GM19452 (cell line): Measurements from ENCODE around the gene CFAP97D2.
"Not testable (repeated sequence)": the region's sequence is repeated elsewhere in the genome, so short reads cannot be mapped to it uniquely, and the experiment has no call there.

Source experiments
- ATAC-seq: cut with Tn5 transposase; IDR thresholded peaks from one replicate; pipeline ENCODE4 v1.9.1; 2021; ENCODE audit not compliant: unreplicated experiment

Gene CFAP97D2

DNA sequence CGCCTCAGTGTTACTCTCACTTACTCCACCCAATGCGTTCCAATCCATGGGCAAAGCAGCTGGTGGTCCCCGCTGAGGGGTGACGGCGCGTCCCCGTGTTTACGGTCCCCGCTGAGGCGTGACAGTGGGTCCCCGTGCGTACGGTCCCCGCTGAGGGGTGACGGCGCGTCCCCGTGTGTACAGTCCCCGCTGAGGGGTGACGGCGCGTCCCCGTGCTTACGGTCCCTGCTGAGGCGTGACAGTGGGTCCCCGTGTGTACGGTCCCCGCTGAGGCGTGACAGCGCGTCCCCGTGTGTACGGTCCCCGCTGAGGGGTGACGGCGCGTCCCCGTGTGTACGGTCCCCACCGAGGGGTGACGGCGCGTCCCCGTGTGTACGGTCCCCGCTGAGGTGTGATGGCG, 19.5 kb downstream of the CFAP97D2 start:
- no peak for ATAC-seq

DNA sequence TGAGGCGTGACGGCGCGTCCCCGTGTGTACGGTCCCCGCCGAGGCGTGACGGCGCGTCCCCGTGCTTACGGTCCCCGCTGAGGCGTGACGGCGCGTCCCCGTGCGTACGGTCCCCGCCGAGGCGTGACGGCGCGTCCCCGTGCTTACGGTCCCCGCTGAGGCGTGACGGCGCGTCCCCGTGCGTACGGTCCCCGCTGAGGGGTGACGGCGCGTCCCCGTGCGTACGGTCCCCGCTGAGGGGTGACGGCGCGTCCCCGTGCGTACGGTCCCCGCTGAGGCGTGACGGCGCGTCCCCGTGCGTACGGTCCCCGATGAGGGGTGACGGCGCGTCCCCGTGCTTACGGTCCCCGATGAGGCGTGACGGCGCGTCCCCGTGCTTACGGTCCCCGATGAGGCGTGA, 20.5 kb downstream of the CFAP97D2 start:
- ATAC-seq: not testable (repeated sequence)

DNA sequence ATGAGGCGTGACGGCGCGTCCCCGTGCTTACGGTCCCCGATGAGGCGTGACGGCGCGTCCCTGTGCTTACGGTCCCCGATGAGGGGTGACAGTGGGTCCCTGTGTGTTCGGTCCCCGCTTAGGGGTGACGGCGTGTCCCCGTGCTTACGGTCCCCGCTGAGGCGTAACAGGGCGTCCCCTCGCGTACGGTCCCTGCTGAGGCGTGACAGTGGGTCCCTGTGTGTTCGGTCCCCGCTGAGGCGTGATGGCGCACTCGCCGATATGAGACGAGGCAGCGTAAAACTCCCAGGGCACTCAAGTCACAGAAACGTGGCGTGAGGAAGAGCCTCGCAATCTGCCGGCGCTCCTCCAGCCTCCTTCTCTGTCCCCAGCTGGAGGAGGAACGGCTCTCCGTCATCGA, 20.9 kb downstream of the CFAP97D2 start:
- ATAC-seq: no peak

DNA sequence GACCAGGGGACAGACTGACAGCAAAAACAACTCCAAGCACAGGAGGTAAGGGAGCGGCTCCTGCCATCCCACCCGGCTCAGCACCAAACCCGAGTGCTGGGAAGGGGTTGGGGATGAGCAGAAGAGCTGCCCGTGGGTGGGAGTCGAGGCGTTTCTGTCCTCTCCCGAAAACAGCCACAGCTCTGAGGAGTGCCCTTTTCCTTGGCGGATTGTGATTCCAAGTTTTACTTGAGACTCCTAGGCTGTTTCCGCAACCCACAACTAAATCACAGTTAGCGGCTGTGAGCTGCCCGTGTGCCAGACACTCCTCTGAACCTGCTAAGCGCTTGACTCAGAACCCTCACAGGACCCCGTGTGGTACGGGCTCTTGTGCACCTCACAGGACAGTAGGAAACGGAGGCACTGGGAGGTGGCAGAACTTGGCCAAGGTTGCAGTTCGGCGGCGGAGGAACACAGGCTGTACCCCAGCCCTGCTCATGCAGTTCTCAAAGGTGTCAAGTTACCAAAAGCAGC, 21.4 kb downstream of the CFAP97D2 start:
- ATAC-seq: no peak

DNA sequence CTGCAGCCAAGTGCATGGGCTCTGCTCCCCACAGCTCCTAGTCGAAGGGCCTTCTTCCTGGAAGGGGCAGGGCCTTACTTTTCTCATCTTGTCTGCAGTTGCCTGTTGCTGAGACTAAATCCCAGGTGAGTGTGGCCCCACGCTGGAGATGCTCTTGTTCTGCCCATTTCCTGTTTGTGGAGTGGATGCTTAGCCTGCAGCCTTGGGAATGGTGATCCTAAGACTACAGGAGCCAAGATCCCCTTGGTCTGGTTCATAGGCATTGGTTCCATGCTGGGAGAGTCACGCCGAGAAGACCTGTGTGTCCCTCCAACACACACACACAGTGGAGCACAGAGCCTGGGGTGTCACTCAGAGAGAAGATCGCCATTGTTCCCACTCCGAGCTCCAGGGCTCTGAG, 23.5 kb downstream of the CFAP97D2 start:
- no peak for ATAC-seq

DNA sequence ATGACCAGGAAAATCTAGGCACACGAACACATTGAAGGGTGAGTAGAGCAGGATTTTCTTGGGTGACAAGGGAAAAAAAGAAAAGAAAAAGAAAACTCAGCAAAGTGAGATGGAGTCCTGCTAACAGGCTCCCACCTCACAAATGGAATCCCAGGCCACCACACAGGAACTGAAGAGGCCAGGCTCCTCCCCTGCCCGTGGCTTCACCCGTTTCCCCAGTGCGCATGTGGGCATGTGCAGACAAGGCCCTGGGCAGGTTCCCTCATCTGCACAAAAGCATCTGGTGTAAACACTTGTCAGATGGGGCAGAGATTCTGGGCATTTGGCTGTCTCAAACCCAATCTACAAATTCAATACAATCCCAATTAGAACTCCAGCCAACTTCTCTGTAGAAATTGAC, 24.5 kb downstream of the CFAP97D2 start:
- no peak for ATAC-seq

DNA sequence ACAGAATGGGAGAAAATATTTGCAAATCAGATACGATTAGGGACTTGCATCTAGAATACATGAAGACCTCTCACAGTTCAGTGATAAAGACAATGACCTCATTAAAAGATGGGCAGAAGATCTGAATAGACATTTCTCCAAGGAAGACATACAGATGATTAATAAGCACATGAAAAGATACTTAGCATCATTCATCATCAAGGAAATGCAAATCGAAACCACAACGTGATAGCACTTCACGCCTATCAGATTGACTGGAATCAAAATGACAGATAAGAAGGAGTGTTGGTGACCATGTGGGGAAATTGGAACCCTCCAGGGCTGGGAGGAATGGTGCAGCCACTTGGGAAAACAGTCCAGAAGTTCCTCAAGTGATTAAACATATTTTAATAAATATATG, 25.8 kb downstream of the CFAP97D2 start:
- no peak for ATAC-seq

DNA sequence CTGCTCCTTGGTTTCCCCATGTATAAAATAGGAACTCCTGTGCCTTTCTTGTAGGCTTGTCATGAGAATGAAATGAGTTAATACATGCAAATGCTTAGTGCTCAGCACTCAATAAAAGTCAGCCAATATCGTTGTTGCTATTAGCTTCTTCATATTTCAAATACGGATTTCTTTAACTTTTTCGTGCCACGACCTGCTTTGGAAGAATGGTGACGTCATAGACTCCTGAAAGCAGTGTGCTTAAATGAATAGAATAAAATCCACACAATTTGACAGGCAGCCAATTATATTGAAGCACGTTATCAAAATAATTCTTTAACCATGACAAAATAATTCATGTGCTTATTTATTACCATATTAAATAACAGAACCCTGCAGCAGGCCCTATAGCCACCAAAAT, 29.1 kb downstream of the CFAP97D2 start:
- no peak for ATAC-seq

DNA sequence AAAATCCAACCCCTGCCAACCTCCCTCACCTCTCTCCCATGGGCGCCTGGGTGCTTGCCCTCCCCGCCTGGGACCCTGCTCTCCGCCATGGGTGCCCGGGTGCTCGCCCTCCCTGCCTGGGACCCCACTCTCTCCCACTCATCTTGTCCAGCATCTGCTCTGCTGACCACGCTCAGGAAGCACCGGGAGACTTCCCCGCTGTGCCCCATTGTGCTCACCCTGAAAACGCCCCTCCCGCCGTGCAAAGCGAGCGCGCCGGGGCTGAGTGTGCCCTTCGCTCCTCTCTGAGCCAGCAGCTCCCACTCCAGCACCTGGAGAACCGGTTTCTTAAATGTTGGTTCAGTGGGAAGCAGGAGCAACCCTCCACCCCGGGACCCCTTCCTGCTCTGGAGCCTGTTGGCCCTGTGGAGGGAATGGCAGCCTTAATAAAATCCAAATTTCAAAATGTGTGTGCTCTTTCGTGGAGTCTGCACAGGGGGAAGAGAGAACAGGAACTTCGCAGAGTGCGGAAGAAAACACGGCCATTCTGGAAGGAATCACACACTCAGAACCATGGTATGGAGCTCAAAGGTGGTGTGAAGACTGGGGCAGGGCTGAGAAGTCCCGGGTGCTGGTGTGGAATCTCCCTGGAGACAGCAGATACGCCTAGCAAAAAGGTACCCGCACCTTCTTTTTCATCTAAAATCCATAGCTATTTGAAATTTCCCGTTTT, 32.5 kb downstream of the CFAP97D2 start:
- no peak for ATAC-seq

DNA sequence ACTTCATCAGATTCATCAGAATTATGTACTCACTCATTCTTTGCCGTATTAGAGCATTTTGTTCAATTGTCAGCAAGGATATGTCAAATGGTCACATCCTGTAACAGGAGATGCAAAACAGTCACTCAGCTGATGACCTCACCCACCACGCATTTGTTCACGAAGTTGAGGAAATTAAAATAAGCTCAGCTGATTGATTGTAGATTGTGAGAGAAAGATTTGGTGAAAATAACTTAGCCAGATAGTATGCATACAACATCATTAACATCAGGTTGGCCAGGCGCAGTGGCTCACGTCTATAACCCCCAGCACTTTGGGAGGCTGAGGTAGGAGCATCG, 33.1 kb downstream of the CFAP97D2 start:
- no peak for ATAC-seq

DNA sequence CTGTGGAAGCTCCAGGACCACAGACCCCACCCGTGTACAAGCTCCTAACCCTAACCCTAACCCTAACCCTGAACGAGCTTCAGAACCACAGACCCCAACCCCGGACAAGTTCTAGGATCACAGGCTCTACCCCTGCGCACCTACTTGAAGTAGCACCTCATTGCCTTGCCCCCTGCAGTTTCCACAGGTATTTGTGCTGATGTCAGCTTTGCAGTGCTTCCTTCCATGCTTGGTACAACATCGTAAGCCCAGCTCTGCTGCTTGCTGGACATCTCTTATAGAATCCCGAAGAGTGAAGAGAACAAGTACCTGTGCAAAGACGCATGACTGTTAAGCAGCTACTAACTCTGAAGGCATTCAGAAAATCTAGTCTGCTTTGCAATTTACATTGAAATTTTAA, 34.9 kb downstream of the CFAP97D2 start:
- ATAC-seq: no peak

DNA sequence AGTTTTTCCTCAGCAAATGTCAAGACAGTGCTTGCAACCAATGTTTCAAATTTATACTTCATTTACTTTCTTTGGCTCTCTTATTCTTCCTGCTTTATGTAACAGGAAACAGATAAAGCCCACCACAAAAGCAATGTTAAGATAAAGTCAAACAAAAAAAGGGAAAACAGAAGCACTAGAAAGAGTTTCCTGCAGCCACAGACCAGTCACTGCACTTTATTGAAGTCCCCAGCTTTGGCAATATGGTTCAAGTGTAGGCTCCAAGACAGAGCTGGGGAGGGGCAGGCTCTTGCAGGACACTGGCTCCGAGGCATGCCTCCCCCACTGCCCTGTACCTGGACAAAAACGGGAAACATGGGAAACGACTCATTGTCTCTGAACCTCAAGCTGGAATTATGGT, 40.3 kb downstream of the CFAP97D2 start:
- no peak for ATAC-seq

DNA sequence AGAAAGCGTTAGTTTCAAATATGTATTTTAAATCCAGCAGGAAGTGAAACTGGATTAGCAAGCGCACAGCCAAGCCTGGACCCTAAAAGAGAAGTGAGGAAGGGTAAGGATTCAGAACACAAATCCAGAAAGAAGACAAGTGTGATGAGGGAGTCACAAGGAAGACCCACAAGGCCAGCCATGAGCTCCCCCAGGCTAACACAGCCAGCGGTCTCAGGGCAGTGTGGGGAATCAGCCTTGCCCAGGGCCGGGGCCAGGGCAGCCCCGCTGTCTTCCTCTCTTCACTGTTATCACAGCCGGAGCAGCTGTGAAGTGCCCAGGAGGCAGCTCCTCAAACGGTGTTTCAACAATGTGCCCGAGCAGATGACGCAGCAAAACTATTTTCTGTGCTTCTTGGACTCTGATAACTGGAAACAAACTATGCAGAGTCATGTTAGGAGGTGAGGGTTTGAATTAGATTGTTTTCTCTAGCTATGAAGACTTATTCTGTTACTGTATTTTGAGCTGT, 43.5 kb downstream of the CFAP97D2 start:
- ATAC-seq: no peak

DNA sequence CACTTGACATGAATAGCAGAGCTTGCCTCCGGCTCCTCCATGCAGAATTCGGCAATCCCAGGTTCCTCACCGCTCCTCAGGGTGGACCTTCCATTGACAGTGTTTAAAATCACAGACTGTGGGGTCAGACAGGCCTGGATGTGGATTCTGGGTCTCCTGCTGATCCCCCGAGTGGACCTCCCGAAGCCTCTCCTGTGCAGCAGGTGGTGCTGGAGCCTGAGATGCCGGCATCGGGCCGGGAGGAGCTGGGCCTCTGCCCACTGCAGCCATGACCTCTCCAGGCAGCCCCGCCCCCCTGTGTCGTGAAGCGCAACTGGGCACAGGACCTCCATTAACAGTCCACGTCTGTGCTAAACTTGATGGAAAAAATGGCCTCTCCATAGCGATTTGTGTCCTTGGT, 45.1 kb downstream of the CFAP97D2 start:
- ATAC-seq: no peak

DNA sequence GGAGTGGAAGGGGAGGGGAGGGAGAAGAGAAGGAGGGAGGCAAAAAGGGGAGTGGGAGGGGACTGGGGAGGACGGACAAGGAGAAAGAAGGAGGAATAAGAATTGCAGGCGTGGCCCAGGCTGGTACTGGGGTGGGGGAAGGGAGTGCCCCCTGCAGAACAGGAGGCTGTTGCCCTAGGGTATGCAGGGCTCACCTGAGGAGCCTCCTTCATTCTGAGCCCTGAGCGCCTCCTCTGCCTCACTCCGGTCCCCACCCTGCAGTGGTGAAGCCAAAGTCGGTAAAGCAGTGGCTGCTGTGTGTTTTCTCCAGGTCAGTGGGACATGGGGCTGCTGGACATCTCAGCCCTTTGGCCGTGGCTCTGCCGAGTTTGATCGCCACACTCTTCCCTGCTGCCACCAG, 46.6 kb downstream of the CFAP97D2 start:
- no peak for ATAC-seq

DNA sequence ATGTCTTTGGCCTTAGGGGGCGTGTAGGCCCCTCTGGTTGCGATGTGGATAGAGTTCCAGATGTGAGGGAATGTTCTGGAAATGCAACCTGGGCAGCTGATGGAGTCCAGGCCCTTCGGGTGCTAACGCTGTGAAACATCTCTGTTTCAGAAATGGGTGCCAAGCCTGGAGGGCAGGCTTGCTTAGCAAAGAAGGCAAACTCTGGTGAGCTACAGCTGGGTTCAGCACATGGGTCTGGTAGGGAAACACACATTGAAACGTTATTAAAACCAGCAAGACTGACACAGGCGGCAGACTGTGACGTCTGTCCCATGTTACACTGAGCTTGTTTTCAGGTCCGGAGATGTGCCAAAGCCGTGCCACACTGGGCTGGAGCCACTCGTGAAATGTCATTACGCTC, 47.0 kb downstream of the CFAP97D2 start:
- no peak for ATAC-seq

DNA sequence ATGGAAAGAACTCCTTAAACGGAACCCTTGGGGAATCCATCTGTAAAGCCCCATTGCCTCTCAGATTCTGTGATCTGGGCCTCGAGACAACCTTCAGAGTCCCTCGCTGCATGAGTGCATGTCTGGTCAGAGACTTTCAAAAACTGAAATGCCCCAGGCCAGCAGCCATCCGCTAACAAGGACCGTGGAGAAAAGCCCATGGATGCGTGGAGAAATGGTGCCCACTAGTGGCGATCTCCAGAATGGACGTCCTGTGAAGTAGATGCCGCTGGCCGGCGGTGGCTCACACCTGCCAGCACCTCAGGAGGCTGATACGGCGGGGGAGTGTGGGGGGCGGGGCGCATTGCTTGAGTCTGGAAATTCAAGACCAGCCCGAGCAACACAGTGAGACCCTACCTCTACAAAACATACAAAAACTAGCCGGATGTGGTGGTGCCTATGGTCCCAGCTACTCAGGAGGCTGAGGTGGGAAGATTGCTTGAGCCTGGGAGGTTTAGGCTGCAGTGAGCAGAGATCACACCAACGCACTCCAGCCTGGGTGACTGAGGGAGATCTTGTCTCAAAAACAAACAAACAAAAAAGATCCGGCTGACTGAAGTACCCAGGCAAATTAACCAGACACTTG, 47.8 kb downstream of the CFAP97D2 start:
- peak; percentile 71 for ATAC-seq

DNA sequence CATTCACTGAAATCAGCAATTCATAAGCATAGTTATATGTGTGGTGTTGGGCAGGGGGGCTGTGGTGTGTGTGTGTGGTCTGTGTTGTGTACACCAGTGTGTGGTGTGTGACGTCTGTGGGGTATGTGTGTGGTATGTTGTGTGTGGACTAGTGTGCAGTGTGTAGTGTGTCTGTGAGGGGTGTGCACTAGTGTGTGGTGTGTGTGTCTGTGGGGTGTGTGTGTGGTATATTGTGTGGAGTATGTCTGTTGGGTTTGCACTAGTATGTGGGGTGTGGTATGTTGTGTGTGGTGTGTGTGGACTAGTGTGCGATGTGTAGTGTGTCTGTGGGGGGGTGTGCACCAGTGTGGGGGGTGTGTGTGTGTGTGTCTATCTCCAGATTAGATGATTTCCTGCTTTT, 48.5 kb downstream of the CFAP97D2 start:
- no peak for ATAC-seq

DNA sequence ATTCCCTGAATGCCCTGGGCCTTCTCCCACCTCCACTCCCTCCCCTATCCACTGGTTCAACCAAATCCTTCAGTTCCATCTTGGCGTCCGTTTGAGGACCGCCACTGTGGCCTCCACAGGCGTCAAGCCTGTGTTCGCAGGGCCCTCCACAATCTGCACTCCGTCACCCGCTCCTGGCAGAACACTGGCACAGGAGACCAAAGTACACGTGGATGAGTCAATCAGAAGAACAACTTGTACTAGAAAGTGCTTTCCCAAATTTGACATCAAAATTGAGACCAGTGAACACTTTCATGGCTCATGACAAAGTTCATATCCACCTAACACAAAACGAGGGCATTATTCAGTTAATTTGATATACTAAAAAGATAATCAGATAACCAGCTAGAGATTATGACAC, 49.1 kb downstream of the CFAP97D2 start:
- ATAC-seq: no peak

DNA sequence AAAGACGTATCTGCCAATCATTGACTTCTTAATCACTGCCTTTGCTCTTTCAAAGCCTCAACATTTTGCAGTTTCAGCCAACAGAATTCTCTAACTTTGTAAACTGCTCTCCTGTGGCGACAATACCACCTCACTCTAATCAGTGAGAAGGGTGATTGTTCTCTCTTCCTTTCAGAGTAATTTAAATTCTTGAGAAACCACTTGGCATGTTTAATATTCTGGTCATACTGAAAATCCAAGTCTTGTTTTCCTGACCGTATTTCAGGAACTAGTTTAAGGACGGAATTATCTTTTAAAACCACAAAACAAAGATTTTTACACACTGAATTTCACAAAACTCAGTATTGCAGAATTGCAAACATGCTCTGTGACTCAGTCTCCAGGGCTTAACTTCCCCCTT, 50.4 kb downstream of the CFAP97D2 start:
- no peak for ATAC-seq

DNA sequence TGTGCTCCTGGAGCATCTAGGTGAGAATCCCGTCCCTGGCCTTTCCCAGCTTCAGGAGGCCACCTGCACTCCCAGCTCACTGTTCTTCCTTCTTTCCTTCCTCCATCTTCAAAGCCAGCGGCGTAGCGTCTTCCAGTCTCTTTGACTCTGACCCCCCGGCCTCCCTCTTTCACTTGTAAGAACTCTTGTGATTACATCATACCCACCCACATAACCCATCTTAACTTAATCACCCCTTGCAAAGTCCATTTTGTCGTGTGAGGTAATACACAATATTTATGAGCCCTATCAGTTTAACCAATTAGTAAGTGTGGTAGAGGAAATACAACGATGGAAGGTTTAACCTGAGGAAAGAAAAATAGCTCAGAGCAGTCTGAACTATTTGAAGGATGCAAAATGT, 51.1 kb downstream of the CFAP97D2 start:
- ATAC-seq: no peak

DNA sequence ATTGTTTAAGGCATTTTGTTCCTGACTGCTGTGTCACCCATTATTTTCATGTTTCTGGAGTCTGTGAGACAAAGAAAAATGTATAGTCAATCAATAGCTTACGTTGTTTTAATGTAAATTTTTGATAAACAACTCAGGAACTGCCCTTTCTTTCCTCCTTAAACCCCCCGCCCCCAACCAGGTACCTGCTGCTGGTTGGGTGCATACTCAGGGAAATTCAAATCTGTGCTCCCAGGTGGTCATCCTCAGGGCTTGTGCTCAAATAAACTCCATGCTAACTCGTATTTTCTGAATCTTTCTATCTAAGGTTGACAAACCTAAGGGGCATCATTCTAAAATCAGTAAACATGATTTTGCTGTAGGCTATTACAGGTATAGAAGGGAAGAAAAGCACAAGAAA, 51.5 kb downstream of the CFAP97D2 start:
- no peak for ATAC-seq

DNA sequence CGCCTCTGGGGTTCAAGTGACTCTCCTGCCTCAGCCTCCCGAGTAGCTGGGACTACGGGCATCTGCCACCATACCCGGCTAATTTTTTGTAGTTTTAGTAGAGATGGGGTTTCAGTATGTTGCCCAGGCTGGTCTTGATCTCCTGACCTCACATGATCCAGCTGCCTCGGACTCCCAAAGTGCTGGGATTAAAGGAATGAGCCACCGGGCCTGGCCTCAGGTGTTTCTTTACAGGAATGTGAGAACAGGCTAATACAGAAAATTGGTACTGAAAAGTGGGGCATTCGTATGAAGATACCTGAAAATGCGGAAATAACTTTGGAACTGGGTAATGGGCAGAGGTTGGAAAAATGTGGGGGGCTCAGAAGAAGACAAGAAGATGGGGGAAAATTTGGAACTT, 52.8 kb downstream of the CFAP97D2 start:
- no peak for ATAC-seq
